AG10803 (cell line): ENCODE data around the gene ARHGEF12.

ENCODE experiments used
- DNase-seq: peaks from one replicate; pipeline ENCODE4 v3.0.0; 2010; ENCODE audit warnings: low read depth
- H3K4me3 ChIP-seq: 2 replicates; pipeline ENCODE4 v1.5.1; 2011; ENCODE audit warnings: mild to moderate bottlenecking, low read length, control low read depth
- TF ChIP-seq, protein P1 (sequence below): conservative IDR thresholded peaks from 2 replicates; pipeline ENCODE4 v1.5.1; 2011; ENCODE audit warnings: mild to moderate bottlenecking, low read length, control low read depth, inconsistent platforms

The ARHGEF12 gene

DNA sequence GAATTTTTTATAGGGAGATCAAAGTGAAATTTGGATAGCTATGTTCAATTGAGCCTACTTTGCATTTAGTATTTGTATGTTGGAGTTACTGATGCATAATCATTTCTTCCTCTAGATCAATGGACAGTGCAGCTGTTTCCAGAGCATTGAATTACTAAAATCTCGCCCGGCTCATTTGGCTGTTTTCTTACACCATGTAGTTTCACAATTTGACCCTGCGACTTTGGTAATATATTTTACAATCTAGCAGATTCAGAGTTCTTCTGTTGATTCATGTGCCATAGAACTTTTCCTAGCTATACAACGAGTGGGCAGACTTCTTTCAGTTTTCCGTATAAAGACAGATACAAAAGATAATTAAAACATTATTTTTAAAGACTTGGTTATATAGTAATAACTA, 105.4 kb downstream of the ARHGEF12 start:
- no peak for DNase-seq
- TF ChIP-seq, protein P1, sequence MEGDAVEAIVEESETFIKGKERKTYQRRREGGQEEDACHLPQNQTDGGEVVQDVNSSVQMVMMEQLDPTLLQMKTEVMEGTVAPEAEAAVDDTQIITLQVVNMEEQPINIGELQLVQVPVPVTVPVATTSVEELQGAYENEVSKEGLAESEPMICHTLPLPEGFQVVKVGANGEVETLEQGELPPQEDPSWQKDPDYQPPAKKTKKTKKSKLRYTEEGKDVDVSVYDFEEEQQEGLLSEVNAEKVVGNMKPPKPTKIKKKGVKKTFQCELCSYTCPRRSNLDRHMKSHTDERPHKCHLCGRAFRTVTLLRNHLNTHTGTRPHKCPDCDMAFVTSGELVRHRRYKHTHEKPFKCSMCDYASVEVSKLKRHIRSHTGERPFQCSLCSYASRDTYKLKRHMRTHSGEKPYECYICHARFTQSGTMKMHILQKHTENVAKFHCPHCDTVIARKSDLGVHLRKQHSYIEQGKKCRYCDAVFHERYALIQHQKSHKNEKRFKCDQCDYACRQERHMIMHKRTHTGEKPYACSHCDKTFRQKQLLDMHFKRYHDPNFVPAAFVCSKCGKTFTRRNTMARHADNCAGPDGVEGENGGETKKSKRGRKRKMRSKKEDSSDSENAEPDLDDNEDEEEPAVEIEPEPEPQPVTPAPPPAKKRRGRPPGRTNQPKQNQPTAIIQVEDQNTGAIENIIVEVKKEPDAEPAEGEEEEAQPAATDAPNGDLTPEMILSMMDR: no peak
- no peak overlapping the region for H3K4me3 ChIP-seq

DNA sequence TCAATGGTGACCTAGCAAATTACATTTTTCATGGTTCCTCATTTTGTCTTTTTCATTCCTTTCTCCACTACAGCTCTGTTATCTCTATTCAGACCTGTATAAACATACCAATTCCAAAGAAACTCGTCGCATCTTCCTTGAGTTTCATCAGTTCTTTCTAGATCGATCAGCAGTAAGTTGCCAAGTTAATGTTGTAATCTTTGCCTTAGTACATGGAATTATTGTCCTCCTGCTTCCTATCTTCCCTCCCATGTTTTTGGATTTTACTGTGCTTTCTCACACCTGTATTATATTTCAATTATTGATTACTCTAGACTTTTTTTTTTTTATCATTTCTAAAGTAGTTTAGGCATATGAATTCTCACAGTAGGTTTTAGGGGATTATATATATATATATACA, 105.8 kb downstream of the ARHGEF12 start:
- no peak for DNase-seq
- TF ChIP-seq, protein P1: no peak

DNA sequence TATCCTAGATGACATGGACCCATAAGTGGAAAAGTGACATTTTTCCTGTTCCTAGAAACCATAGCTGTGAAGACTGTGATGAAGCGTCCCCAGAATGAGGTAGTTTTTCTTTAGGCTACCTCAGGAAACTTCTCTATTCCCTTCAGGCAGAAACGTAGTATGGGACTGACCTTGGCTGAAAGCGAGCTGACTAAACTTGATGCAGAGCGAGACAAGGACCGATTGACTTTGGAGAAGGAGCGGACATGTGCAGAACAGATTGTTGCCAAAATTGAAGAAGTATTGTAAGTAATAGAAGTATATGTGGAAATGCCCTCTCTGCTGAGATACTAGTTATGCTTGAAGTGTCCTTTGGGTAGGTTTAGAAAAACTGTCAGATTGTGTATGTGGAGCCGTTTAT, 110.6 kb downstream of the ARHGEF12 start:
- TF ChIP-seq, protein P1: no peak

More for the DNA sequence above, 105.8 kb downstream of the ARHGEF12 start:
- no peak overlapping the region for H3K4me3 ChIP-seq

DNA sequence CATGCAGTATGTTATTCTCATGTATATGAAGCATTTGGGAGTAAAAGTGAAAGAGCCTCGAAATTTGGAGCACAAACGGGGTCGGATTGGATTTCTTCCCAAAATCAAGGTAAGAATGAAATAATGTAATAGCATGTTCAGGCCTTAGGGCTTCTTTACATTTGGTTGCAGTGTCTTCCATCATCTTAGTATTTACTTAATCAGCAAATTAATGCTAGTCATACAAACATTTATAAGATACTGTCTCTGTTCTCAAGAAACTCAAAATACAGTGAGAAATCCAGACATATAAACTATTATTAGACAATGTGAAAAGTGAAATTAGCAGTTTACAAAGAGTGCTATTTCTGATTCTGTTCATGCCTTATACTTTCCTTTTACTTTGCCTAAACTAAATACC, 112.0 kb downstream of the ARHGEF12 start:
- TF ChIP-seq, protein P1: no peak

More for the DNA sequence above, 110.6 kb downstream of the ARHGEF12 start:
- H3K4me3 ChIP-seq: no peak overlapping the region
- no peak for DNase-seq

DNA sequence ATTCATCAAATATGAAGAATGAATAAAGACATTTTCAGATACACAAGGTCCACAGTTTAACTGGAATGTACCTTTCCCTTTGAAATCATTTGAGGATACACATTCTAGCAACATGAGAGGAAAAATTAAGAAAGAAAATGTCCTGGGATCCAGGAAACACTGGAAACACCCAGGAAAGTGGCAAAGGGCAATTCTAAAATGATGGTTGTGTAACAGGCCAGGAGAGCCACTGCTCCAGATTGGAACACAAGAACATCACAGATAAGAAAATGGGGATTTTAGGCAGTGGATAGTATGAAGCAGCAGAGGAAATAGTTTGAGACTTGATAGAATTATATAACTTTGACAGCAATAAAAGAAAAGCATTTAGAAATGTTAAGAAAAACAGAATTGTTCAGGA, 119.3 kb downstream of the ARHGEF12 start:
- no peak overlapping the region for H3K4me3 ChIP-seq
- TF ChIP-seq, protein P1: no peak
- DNase-seq: no peak

More for the DNA sequence above, 112.0 kb downstream of the ARHGEF12 start:
- no peak for DNase-seq
- H3K4me3 ChIP-seq: no peak overlapping the region

DNA sequence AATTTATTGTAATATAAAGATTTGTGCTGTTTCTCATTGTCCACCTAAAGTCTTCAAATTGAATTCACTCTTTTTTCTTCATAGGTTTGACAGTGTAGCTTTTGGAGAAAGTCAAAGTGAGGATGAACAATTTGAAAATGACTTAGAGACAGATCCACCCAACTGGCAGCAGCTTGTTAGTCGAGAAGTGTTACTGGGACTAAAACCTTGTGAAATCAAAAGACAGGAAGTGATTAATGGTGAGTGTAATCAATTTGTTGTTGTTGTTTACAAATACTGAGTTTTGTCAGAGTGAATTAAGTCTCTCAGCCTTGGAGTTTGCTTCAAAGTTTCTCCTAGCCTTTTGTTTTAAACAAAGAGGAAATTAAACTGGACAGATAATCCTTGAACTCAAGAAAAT, 121.8 kb downstream of the ARHGEF12 start:
- TF ChIP-seq, protein P1: no peak
- no peak for DNase-seq

DNA sequence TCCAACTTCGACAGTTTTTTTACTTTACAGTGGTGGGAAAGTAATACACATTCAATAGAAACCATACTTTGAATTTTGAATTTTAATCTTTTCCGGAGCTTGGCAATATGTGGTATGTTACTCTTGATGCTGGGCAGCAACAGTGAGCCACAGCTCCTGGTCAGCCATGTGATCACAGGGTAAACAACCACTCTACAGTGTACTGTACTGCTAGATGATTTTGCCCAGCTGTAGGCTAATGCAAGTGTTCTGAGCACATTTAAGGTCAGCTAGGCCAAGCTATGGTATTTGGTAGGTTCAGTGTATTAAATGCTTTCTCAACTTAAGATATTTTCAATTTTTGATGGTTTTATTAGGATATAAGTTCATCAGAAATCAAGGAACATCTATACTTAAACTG, 126.6 kb downstream of the ARHGEF12 start:
- TF ChIP-seq, protein P1: no peak
- no peak for DNase-seq
- H3K4me3 ChIP-seq: no peak overlapping the region

More for the DNA sequence above, 121.8 kb downstream of the ARHGEF12 start:
- no peak overlapping the region for H3K4me3 ChIP-seq
